ENCODE results near the gene SLTM.

SLTM gene

DNA sequence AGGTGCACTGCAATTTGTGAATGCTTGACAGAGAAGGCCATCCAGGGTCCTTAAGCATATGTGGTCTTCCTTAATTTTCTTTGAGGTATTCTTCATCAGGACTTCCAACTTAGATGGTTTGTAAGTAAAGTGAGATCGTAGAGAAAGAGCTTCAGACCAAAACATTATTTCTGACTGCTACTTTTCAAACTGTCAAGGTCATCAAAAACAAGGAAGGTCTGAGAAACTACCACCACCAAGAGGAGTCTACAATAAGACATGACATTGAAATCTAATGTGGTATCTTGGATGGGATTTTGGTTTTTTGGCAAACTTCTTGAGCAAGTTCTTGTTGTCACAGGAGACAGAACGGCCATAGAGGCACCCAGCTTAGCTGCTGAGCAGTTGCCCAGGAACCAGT, 34.0 kb upstream of the SLTM start:
- ChIA-PET POLR2A (no interaction called here), CTCF (interaction anchor here (0.6 to 2.4 kb wide), 4 partner anchors 10 to 745 kb away, joined by 3 to 6 read pairs (median 3); no protein-coding TSS in a partner anchor)
- no peak for TF ChIP-seq TCF7L2 (IDR thresholded peaks at IDR 0.05; ENCODE audit: borderline replicate concordance, low read depth, low read length)
- no peak for TF ChIP-seq SP2 (tag by site-specific recombination; IDR thresholded peaks at IDR 0.05)
- TF ChIP-seq IKZF3 (tag by site-specific recombination; IDR thresholded peaks at IDR 0.05) = no peak
- TF ChIP-seq ZNF530 (tag by site-specific recombination; IDR thresholded peaks at IDR 0.05; ENCODE audit: low read depth) = no peak
- no peak for TF ChIP-seq MEIS1 (CRISPR knock-in tag; IDR thresholded peaks at IDR 0.05; ENCODE audit: borderline replicate concordance)
- H3K9me3 ChIP-seq (ENCODE audit: control insufficient read depth, insufficient read depth, low read depth, low read length) = no peaks in the 10 kb centered on the region
- H3K27ac ChIP-seq (ENCODE audit: extremely low read depth, low read depth, low read length) = no peak overlapping the region
- no peak overlapping the region for H3K4me3 ChIP-seq (ENCODE audit: low read depth, low read length)
- no peaks in the 10 kb centered on the region for H3K4me1 ChIP-seq (ENCODE audit: control insufficient read depth, insufficient read depth, low read length)
- no peaks in the 10 kb centered on the region for H3K36me3 ChIP-seq (ENCODE audit: control insufficient read depth in 2 of 2, insufficient read depth in 1 of 2, low read length in 2 of 2)

DNA sequence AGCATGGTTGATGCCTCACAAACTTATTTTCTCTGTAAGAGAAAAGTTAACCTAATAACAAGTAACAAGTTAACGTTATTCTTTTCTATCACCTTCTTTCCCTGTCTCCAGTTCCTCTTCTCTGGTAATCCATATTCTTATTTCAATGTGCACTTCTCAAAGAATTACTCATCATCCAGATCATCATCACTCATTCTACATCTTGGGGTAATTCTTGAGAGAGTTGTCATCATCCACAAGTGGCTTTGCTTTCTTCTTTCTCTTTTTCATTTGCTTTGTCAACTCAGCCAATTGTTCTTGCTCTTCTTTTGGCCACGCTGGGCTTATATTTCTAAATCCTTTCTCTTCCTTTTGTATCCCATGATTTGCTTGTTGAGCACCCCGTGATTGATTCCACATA, 33.2 kb upstream of the SLTM start:
- ChIA-PET CTCF (interaction anchor here (0.6 to 2.4 kb wide), 6 partner anchors 9 to 744 kb away, joined by 3 to 6 read pairs (median 3); no protein-coding TSS in a partner anchor), POLR2A (no interaction called here)
- Histone ChIP-seq H3K4me3 (ENCODE audit: low read depth, low read length) (no peak overlapping the region), H3K36me3 (ENCODE audit: control insufficient read depth in 2 of 2, insufficient read depth in 1 of 2, low read length in 2 of 2) (no peaks in the 10 kb centered on the region), H3K9me3 (ENCODE audit: control insufficient read depth, insufficient read depth, low read depth, low read length) (no peaks in the 10 kb centered on the region), H3K27ac (ENCODE audit: extremely low read depth, low read depth, low read length) (no peak overlapping the region), H3K4me1 (ENCODE audit: control insufficient read depth, insufficient read depth, low read length) (no peaks in the 10 kb centered on the region)
- TF ChIP-seq ZNF558 (tag by site-specific recombination; IDR thresholded peaks at IDR 0.05) (no peak), ZNF423 (tag by site-specific recombination; IDR thresholded peaks at IDR 0.05) (no peak), ZIC2 (tag by site-specific recombination; IDR thresholded peaks at IDR 0.05) (no peak), ZNF624 (tag by site-specific recombination; IDR thresholded peaks at IDR 0.05) (no peak), ZBTB7A (tag by site-specific recombination; IDR thresholded peaks at IDR 0.05; ENCODE audit: low read depth) (no peak), ZNF211 (tag by site-specific recombination; IDR thresholded peaks at IDR 0.05; ENCODE audit: low read depth) (no peak), ZFP69B (tag by site-specific recombination; IDR thresholded peaks at IDR 0.05) (no peak)
- TF ChIP-seq, protein P1, sequence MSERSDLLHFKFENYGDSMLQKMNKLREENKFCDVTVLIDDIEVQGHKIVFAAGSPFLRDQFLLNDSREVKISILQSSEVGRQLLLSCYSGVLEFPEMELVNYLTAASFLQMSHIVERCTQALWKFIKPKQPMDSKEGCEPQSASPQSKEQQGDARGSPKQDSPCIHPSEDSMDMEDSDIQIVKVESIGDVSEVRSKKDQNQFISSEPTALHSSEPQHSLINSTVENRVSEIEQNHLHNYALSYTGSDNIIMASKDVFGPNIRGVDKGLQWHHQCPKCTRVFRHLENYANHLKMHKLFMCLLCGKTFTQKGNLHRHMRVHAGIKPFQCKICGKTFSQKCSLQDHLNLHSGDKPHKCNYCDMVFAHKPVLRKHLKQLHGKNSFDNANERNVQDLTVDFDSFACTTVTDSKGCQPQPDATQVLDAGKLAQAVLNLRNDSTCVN (tag by site-specific recombination; optimal IDR thresholded peaks at IDR 0.05) = no peak
- TF ChIP-seq, protein P2, sequence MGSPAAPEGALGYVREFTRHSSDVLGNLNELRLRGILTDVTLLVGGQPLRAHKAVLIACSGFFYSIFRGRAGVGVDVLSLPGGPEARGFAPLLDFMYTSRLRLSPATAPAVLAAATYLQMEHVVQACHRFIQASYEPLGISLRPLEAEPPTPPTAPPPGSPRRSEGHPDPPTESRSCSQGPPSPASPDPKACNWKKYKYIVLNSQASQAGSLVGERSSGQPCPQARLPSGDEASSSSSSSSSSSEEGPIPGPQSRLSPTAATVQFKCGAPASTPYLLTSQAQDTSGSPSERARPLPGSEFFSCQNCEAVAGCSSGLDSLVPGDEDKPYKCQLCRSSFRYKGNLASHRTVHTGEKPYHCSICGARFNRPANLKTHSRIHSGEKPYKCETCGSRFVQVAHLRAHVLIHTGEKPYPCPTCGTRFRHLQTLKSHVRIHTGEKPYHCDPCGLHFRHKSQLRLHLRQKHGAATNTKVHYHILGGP (tag by site-specific recombination; IDR thresholded peaks at IDR 0.05) = no peak
- TF ChIP-seq, protein P3, sequence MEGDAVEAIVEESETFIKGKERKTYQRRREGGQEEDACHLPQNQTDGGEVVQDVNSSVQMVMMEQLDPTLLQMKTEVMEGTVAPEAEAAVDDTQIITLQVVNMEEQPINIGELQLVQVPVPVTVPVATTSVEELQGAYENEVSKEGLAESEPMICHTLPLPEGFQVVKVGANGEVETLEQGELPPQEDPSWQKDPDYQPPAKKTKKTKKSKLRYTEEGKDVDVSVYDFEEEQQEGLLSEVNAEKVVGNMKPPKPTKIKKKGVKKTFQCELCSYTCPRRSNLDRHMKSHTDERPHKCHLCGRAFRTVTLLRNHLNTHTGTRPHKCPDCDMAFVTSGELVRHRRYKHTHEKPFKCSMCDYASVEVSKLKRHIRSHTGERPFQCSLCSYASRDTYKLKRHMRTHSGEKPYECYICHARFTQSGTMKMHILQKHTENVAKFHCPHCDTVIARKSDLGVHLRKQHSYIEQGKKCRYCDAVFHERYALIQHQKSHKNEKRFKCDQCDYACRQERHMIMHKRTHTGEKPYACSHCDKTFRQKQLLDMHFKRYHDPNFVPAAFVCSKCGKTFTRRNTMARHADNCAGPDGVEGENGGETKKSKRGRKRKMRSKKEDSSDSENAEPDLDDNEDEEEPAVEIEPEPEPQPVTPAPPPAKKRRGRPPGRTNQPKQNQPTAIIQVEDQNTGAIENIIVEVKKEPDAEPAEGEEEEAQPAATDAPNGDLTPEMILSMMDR (tag by site-specific recombination; IDR thresholded peaks at IDR 0.05) = no peak
- TF ChIP-seq, protein P4, sequence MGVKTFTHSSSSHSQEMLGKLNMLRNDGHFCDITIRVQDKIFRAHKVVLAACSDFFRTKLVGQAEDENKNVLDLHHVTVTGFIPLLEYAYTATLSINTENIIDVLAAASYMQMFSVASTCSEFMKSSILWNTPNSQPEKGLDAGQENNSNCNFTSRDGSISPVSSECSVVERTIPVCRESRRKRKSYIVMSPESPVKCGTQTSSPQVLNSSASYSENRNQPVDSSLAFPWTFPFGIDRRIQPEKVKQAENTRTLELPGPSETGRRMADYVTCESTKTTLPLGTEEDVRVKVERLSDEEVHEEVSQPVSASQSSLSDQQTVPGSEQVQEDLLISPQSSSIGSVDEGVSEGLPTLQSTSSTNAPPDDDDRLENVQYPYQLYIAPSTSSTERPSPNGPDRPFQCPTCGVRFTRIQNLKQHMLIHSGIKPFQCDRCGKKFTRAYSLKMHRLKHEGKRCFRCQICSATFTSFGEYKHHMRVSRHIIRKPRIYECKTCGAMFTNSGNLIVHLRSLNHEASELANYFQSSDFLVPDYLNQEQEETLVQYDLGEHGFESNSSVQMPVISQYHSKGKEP (tag by site-specific recombination; IDR thresholded peaks at IDR 0.05) = no peak
- TF ChIP-seq, protein P5, sequence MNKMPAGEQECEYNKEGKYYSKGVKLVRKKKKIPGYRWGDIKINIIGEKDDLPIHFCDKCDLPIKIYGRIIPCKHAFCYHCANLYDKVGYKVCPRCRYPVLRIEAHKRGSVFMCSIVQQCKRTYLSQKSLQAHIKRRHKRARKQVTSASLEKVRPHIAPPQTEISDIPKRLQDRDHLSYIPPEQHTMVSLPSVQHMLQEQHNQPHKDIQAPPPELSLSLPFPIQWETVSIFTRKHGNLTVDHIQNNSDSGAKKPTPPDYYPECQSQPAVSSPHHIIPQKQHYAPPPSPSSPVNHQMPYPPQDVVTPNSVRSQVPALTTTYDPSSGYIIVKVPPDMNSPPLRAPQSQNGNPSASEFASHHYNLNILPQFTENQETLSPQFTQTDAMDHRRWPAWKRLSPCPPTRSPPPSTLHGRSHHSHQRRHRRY (tag by site-specific recombination; IDR thresholded peaks at IDR 0.05) = no peak
- TF ChIP-seq, protein P6, sequence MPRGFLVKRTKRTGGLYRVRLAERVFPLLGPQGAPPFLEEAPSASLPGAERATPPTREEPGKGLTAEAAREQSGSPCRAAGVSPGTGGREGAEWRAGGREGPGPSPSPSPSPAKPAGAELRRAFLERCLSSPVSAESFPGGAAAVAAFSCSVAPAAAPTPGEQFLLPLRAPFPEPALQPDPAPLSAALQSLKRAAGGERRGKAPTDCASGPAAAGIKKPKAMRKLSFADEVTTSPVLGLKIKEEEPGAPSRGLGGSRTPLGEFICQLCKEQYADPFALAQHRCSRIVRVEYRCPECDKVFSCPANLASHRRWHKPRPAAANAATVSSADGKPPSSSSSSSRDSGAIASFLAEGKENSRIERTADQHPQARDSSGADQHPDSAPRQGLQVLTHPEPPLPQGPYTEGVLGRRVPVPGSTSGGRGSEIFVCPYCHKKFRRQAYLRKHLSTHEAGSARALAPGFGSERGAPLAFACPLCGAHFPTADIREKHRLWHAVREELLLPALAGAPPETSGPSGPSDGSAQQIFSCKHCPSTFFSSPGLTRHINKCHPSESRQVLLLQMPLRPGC (tag by site-specific recombination; IDR thresholded peaks at IDR 0.05) = no peak
- TF ChIP-seq, protein P7, sequence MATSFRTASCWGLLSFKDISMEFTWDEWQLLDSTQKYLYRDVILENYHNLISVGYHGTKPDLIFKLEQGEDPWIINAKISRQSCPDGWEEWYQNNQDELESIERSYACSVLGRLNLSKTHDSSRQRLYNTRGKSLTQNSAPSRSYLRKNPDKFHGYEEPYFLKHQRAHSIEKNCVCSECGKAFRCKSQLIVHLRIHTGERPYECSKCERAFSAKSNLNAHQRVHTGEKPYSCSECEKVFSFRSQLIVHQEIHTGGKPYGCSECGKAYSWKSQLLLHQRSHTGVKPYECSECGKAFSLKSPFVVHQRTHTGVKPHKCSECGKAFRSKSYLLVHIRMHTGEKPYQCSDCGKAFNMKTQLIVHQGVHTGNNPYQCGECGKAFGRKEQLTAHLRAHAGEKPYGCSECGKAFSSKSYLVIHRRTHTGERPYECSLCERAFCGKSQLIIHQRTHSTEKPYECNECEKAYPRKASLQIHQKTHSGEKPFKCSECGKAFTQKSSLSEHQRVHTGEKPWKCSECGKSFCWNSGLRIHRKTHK (tag by site-specific recombination; IDR thresholded peaks at IDR 0.05) = no peak

Measured in HEK293 (cell line).